Measurements from ENCODE around the gene AJM1.

Gene AJM1

GRCh38 chr9:136806631-136807201 lies 35.6 kb upstream of the AJM1 start:
- in situ Hi-C loops (cut with HindIII; ENCODE audit: low pct_ligation_motif_present, low pct_unique_long_range_greater_than_20kb, low sequenced_read_pairs), result no loop called here
- no peak for DNase-seq

DNA sequence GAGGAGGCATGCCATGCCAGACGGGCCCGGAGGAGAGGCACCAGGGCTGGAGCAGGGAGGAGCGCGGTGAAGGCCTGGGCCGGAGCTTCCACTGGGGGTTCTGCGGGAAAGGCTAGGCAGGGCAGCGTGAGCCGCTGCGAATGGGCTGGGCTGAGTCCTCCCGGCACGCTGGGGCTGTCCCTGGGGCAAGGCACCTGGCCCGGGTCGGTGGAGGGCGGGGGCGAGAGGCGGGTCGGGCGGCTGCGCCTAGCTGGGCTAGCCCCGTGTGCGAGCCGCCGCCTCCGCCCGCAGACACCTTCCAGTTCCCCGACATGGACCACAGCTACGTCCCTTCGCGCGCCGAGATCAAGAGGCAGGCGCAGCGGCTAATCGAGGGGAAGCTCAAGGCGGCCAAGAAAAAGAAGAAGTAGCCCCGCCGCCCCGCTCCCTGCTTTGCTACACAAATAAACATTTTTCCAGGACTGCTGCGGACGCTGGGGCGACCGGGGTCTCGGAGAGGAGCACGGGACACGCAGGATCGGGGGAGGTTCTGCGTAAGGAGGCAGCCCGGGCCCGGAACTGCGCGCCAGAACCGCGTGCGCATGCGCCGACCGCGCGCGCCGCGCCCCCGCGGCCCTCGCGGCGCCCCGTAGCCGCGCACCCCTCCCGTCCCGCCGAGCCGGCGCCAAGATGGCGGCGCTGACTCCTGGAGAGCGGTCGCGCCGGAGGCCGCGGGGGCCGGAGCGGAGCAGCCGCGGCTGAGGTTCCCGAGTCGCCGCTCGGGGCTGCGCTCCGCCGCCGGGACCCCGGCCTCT lies 34.8 kb upstream of the AJM1 start, which contains the start of gene RABL6:
Gene RABL6 (plus strand): TSS at position 668 of the 794 bp plus-strand sequence. CDS start 249 bp downstream, outside the sequence.
- peak; percentile 74 for DNase-seq
- in situ Hi-C loops (cut with HindIII; ENCODE audit: low pct_ligation_motif_present, low pct_unique_long_range_greater_than_20kb, low sequenced_read_pairs), result no loop called here

- peak; percentile 24 for DNase-seq
- in situ Hi-C loops (cut with HindIII; ENCODE audit: low pct_ligation_motif_present, low pct_unique_long_range_greater_than_20kb, low sequenced_read_pairs), result no loop called here
Measured at GRCh38 chr9:136808075-136808805, 34.0 kb upstream of the AJM1 start.

GRCh38 chr9:136808806-136809158 lies 33.5 kb upstream of the AJM1 start:
- peak; percentile 25 for DNase-seq

DNA sequence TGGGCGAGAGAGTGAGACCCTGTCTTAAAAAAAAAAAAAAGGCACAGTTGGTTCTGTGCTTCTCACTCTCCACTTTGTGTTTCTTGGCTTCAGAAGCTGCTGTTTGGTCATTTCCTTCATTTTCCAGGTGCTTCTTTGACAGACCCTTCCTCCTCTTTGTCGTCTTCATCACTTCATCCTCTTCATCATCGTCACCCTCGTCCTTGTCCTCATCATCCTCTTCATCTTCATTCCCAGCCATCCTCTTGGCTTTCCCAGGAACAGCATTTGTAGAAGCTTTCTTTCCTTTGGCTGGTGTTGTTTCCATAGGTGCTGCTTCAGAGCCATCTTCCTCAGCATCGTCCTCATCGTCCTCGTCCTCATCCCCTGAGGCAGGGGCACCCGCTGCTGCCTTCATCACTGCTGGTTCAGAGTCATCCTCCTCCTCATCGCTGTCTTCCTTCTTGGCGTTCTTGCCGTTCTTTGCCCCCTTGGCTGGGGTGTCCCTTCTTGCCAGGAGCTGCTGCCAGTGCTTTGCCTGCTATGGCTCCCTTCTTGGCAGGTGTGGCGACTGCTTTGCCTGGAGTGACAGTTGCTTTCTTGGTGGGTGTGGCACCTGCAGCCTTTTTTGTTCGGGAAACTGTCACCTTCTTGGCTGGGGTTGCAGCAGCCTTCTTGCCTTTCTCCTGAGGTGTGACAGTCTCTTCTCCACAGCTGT lies 27.4 kb upstream of the AJM1 start:
- in situ Hi-C loops (cut with HindIII; ENCODE audit: low pct_ligation_motif_present, low pct_unique_long_range_greater_than_20kb, low sequenced_read_pairs), result no loop called here
- no peak for DNase-seq

More at GRCh38 chr9:136808806-136809158, 33.5 kb upstream of the AJM1 start:
- in situ Hi-C loops (cut with HindIII; ENCODE audit: low pct_ligation_motif_present, low pct_unique_long_range_greater_than_20kb, low sequenced_read_pairs), result no loop called here

DNA sequence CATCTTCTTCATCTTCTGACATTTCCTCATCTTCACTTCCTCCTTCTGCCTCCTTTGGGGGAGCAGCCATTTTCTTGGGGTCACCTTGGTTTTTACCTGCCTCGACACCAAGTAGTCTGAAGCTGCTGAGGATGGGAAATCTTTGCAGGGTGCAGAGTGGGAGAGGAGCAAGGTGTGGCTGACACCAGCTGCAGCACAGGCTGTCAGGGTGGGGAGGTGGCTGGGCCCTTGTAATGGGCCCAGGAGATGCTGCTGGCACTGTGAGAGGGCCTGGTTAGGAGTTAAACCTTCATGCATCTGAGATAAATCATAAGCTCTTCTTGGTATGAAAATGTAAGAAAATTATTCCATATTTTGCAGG lies 26.9 kb upstream of the AJM1 start:
- no peak for DNase-seq
- in situ Hi-C loops (cut with HindIII; ENCODE audit: low pct_ligation_motif_present, low pct_unique_long_range_greater_than_20kb, low sequenced_read_pairs), result no loop called here

DNA sequence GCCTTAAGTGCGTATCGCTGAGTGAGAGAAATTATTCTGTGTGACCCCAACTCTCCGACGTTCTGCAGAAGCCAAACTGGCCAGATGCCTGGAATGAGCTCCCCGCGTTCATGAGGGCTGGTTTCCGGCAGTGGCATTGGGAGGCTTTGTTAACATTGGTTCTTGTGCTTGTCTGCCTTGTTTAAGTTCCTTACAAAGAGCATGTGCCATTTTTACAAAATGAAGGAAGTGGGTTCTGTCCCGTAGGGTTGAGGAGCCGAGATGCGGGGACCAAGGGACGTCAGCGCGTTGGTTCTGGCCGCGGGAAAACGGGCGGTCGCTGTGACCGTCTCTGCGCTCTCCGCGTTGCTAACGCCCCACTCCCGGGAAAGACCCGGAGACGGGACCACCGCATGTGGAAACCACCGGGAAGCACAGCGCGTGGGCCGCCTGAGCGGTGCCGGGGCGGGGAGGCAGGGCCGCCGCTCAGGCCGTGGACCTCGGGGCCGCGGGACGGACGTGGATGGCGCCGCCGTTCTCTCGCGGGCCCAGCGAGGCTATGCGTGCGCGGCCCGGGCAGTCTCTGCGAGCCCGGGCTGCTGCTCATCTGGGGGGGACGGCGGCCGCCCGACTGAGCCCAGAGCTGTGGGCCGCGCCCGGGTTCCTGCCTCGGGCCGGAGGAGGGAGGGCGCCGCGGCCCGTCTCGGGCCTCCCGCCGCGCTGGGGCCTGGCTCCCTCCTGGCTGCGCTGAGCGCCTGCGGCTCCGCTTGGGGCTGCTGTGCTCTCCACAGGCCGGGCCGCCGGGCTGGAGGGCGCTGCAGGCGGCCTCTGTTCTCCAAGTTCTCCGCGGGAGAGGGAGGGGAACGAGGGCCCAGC lies 21.1 kb upstream of the AJM1 start:
- in situ Hi-C loops (cut with HindIII; ENCODE audit: low pct_ligation_motif_present, low pct_unique_long_range_greater_than_20kb, low sequenced_read_pairs), result no loop called here

GRCh38 chr9:136821826-136822544 lies 20.3 kb upstream of the AJM1 start:
- no peak for DNase-seq
- in situ Hi-C loops (cut with HindIII; ENCODE audit: low pct_ligation_motif_present, low pct_unique_long_range_greater_than_20kb, low sequenced_read_pairs), result no loop called here

More for the DNA sequence above, 21.1 kb upstream of the AJM1 start:
- DNase-seq, result no peak

DNA sequence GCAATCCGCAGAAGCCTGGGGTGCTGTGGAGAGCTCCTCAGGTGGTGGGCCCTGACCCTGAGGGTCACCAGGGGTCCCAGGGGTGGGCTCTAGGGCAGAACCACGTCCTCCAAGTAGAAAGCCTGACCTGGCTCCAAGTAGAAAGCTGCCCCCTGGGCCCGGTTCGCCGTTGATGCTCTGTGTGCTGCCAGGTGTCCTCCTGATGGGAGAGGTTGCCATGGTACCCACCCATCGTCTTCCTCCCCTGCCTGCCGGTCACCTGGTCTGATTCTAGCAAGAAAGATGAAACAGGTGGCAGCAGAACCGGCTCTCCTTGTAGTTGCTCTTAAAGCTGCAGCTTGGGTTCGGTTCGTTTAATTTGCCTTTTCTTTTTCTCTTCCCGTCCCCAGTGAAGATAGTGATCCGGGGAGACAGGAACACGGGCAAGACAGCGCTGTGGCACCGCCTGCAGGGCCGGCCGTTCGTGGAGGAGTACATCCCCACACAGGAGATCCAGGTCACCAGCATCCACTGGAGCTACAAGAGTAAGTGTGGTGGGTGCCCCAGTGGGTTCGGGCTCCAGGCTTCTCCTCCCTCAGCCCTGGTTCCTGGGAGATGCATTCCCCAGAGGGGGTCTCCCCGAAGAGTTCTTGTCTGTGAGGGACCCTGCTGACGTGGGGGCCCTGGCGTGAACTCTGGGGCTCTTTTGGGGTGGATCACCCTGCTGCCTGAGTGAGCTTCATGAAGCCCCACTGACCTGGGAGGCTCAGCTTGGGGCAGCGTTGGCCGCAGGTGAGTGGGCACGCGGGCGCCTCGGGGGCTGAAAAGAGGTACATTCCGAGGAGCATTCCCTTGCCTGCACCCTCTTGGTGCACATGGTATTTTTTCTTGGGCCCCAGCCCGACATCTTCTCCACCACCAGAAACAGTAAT lies 18.9 kb upstream of the AJM1 start:
- DNase-seq, result no peak
- in situ Hi-C loops (cut with HindIII; ENCODE audit: low pct_ligation_motif_present, low pct_unique_long_range_greater_than_20kb, low sequenced_read_pairs), result no loop called here

DNA sequence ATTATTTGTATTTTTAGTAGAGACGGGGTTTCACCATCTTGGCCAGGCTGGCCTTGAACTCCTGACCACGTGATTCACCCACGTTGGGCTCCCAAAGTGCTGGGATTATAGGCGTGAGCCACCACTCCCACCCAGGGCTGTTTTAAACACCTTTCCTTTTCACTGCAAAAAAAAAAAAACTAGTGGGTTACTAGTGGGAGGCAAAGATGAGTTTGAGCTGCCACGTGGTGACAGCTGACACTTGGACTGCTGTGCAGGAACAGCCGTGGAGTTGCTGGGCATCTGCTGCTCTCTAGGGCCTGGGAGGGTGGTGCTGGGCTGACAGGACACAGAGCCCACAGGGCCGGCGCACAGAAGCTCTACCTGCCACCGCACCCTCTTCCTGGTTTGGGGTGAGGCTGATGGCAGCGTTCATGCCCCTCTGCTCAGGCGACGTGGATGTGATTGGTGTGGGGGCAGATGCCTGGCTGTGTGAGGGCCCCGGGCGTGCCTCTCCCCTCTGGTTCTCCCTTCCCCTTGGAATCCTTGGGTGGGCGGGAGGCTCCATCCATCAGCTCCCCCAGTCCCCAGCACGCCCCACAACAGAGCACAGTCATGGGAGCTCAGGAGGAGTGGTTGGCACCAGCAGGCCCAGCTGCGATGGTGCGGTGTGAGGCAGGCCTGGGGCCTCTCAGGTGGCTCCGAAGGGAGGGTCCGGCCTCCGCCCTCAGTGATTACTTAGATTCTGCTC lies 17.6 kb upstream of the AJM1 start:
- DNase-seq, result no peak
- in situ Hi-C loops (cut with HindIII; ENCODE audit: low pct_ligation_motif_present, low pct_unique_long_range_greater_than_20kb, low sequenced_read_pairs), result no loop called here

GRCh38 chr9:136825295-136826187 lies 16.7 kb upstream of the AJM1 start:
- in situ Hi-C loops (cut with HindIII; ENCODE audit: low pct_ligation_motif_present, low pct_unique_long_range_greater_than_20kb, low sequenced_read_pairs), result no loop called here

GRCh38 chr9:136826188-136826541 lies 16.1 kb upstream of the AJM1 start:
- DNase-seq, result no peak
- in situ Hi-C loops (cut with HindIII; ENCODE audit: low pct_ligation_motif_present, low pct_unique_long_range_greater_than_20kb, low sequenced_read_pairs), result no loop called here

More at GRCh38 chr9:136825295-136826187, 16.7 kb upstream of the AJM1 start:
- DNase-seq, result no peak

GRCh38 chr9:136826703-136827582 lies 15.3 kb upstream of the AJM1 start:
- in situ Hi-C loops (cut with HindIII; ENCODE audit: low pct_ligation_motif_present, low pct_unique_long_range_greater_than_20kb, low sequenced_read_pairs), result no loop called here
- DNase-seq, result no peak

GRCh38 chr9:136827794-136828473 lies 14.3 kb upstream of the AJM1 start:
- no peak for DNase-seq
- in situ Hi-C loops (cut with HindIII; ENCODE audit: low pct_ligation_motif_present, low pct_unique_long_range_greater_than_20kb, low sequenced_read_pairs), result no loop called here
